ENCODE data around the gene VPS54.

Gene VPS54, protein sequence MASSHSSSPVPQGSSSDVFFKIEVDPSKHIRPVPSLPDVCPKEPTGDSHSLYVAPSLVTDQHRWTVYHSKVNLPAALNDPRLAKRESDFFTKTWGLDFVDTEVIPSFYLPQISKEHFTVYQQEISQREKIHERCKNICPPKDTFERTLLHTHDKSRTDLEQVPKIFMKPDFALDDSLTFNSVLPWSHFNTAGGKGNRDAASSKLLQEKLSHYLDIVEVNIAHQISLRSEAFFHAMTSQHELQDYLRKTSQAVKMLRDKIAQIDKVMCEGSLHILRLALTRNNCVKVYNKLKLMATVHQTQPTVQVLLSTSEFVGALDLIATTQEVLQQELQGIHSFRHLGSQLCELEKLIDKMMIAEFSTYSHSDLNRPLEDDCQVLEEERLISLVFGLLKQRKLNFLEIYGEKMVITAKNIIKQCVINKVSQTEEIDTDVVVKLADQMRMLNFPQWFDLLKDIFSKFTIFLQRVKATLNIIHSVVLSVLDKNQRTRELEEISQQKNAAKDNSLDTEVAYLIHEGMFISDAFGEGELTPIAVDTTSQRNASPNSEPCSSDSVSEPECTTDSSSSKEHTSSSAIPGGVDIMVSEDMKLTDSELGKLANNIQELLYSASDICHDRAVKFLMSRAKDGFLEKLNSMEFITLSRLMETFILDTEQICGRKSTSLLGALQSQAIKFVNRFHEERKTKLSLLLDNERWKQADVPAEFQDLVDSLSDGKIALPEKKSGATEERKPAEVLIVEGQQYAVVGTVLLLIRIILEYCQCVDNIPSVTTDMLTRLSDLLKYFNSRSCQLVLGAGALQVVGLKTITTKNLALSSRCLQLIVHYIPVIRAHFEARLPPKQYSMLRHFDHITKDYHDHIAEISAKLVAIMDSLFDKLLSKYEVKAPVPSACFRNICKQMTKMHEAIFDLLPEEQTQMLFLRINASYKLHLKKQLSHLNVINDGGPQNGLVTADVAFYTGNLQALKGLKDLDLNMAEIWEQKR

DNA sequence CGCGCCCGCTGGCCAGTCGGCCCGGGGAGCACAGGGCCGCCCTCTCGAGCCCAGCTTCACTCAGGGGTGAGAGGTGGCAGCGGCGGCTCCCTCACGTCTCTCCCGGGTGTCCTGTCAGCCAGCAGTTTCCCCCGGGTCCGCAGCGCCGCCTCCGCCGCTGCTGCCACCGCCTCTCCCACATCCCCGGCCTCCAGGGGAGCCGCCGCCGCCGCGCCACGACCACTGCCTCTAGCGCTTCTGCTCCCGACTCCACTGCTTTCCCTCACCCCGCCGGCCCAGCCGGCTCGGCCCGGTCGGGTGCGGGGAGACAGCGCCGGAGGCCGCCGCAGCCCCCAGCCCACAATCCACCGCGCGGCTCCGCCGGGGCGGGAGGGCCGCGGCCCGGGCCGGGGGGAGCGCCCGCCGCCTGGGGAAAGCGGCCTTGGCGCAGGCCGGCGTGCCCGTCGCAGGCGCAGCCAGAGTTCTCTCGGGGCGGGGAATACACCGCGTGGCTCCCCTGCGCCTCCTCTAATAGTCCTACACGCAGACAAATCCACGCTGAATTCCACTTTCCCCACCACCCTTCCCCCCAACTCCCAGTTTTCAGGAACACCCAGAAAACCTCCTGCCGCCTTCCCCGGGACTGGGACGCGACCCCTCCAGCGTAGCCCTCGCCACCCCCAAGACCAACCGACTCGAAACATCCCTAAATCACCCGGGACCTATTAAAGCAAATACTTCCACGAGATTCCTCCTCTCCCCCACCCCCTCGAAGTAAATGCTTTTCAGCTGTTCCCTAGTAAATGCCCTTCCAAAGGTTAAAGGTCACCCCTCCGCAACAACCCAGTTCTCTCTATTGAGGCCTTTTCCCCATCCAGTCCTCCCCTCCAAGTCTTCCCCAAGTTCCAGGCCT is at the start of gene VPS54:
Gene VPS54 (minus strand): TSS at position 346 of the 892 bp plus-strand sequence. CDS start 35,429 bp downstream, outside the sequence.
- DNase-seq = peak in 52 of 56 donors; percentile 13 to 87 (median 62)

DNA sequence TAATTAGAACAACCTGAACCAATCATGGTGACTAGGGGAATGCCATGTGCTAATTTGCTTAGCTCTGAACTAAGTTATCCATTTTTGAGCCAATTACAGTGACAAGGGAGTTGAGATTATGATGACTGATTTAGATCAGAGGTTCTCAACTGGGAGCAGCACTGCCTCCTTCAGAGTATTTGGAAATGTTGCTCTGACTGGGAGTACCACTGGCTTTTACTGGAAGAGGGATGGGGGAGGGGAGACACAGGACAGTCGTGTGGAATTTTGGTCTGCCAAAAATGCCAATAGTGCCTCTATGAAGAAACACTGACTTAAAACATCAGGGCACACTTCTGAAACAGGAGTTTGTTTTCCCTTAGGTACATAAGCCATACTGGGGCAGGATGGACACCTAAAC is 48.1 kb upstream of the VPS54 start:
- DNase-seq = no peak

DNA sequence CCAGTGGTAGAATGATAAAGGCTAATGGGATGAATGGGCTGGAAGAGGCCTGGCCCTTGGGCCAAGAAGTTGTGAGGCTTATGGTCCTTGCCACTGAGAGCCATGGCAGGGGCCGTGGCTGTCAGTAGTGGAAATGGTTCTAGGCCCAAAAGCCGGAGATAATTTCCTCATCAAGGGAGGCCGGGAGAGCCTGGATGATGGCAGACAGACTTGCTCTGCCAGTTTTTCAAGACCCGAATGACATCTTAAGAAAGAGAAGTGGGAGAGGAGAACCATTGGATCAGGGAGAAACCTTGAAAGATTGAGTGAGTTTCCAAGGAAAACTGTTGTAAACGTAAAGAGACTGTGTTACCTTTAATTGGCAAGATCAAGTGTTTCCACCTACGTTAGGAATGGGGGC is 46.3 kb upstream of the VPS54 start:
- DNase-seq = no peak

DNA sequence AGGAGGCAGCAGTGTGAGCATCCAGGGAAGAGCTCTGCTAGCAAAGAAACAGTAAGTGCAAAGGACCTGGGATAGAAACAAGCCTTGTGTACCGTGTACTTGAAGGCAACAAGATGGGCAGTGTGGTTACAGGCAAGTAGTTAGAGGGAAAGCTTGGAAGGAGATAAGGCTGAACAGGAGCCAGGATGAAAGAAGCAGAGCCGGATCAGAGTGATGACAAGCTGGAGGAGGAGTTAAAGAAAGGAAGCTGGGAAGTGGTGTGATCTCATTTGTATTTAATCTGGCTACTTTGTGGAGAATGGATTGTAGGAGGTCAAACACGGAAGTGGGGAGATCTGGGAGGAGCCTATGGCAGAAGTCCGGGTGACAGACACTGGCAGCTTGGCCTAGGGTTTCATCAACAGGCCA is 44.7 kb upstream of the VPS54 start:
- peak in 5 of 56 donors; percentile 0 to 16 (median 8) for DNase-seq

DNA sequence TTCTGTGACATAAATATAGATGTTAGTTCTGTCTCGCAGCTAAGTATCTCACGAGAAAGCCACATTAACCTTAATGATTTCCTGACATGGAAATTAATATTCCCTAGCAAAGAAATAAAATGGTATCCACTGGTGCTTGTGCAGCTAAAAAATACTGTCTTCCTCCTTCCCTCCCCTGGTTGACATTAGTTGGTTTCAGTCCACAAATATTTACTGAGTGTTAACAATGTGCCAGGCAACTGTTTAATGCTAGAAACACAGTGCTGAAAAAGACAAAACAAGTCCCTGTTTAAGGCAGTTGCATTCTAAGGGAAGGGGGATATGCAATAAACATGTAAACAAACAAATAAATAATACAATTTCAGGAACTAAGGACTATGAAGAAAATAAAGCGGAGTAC is 44.2 kb upstream of the VPS54 start:
- DNase-seq = no peak

DNA sequence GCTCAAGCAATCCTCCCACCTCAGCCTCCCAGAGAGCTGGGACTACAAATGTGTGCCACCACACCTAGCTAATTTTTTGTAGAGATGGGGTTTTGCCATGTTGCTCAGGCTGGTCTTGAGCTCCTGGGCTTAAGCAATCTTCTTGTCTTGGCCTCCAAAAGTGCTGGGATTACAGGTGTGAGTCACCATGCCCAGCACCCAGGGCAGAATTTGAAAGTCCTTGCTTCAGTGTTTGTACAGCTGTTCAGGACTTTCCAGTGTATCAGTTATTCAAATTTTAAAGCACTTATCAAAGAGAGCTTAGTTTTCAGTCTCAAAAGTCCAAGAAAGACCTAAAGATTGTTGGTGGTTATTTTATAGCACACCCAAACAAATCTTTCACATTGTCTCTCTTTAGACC is 43.6 kb upstream of the VPS54 start:
- DNase-seq = no peak

DNA sequence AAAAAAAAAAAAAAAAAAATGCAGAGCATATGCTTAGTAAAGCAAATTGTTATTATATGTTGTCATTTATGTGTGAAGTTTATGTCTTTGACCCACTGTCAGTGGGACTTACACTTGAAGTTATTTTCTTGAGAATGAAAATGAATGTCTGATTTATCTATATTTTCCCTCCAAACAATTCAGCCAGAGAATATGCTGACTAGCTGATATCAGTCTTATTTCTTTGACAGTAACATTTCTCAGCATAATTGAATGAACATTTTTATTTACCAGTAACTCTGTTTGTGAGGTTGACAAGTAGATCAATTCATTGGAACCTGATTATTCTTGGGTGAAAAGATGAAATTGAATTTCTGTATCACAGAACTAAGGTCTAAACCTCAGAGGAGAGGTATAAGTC is 40.0 kb upstream of the VPS54 start:
- no peak for DNase-seq

DNA sequence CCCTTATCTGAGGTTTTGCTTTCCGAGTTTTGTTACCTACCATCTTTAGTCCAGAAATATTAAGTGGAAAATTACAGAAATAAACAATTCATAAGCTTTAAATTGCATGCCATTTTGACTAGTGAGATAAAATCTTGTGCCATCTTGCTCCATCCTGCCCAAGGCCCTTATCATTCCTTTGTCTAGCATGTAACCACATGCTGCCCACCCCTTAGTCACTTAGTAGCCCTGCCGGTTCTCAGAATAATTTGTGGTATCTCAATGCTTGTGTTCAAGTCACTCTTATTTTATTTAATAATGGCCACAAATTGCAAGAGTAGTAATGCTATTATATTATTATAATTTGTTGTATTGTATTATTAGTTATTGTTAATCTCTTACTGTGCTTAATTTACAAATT is 36.8 kb upstream of the VPS54 start:
- no peak for DNase-seq

DNA sequence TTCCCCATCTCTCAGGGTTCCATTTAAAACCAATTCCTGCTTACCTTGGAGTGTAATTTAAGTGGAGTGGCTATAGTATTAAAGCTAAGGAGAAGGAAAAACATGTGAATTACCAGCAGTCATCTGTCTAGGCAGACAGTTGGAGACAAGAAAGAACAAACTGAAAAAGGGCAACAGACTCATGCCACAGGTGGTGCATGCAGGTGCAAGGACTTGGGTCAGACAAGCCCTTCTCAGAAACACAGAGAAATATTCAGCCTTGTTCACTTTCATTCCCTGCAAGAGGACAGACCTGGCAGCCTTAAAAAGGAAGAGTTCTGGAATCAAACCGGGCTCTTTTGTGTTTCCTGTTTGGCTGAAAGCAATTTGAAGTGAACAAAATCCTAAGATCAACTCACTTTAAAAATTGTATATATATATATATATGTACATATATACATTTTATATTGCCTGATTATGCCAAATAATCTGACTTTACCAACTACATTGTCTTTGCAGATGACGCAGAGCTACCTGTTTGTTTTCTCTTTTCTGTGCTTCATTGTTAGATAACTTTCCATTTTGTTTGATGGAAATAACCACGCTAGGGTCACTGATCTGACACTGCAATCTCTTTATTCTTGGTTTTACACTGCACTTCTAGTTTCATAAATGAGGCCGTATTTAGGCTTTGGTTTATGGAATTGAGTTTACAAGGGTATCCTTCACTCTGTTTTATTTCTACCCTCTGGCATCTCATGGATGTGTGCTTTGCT is 35.1 kb upstream of the VPS54 start:
- no peak for DNase-seq

DNA sequence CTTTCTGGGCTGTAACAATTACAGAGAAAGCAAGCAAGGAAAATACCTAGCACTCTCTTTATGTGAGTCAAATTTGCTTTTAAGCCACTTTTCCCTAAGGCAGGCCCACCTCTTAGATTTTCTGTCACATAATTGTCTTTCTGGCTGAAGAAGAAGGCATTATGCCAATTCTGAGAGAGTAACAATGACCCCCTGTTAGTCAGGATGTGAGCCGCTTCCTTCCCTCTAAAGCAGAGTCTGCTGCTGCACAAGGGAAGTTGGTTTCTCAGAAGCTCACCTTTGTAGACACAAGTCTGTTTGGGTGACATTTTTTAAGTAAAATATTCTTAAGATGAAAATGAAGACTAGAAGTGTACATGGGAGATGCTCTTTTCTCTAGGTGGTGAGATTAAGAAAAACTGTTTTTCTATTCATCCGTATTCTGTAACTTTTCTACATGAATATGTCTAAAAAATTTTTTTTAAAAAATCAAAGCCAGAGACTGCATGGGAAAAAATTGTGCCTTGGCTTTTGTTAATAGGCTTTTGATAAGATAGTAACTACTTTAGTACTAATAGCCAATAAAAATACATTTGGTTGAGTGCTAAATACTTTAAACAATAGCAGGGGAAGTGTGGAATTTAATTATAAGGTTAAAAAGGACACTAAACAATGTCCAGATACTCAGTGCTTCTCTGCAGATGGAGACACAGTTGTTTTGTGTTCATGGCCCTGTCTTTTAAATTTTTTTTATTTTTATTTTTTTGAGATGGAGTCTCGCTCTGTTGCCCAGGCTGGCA is 33.4 kb upstream of the VPS54 start:
- DNase-seq = peak in 1 of 56 donors; percentile 11

DNA sequence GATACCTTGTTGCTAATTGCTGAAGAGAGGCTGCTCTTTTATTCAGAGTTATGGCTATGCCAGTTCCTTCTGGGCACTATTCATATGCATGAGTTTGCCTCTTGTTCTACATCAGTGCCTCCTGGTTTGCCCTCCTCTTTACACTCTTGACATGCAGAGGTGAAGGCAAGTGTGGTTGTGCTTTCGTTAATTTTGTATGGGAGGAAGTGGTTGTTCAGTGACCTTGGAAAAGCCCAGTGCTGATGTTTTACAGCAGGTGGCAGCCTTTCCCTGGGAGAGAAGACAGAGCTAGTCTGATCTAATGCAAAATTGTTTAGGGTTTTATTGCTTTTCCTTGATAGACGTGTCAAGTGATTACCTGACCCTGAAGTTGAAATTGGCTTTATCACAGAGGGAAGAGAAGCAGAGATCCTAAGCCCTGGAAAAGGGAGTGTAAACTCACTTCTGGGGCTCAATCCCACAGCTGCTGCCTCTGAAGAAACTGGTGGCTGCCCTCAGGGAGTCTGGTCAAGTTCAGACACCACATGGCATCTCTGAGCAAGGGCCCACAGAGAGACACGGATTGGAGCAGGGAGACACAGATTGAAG is 30.5 kb upstream of the VPS54 start:
- DNase-seq = peak in 52 of 56 donors; percentile 1 to 85 (median 38)

DNA sequence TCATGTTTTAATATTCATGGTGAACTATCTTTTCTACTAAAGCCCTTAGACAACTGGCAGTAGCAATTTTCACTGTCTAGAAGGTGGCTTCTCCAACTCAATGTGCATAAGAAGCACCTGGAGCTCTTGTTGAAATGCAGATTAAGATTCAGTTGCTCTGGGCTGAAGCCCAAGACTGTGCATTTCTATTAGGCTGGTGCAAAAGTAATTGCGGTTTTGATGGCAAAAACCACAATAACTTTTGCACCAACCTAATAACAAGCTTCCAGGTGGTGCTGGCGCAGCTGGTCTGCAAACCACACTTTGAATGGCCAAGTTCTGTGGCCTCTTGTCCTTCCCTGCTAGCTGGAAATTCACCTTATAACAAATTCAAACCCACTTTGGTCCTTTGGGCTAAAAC is 26.7 kb upstream of the VPS54 start:
- no peak for DNase-seq

DNA sequence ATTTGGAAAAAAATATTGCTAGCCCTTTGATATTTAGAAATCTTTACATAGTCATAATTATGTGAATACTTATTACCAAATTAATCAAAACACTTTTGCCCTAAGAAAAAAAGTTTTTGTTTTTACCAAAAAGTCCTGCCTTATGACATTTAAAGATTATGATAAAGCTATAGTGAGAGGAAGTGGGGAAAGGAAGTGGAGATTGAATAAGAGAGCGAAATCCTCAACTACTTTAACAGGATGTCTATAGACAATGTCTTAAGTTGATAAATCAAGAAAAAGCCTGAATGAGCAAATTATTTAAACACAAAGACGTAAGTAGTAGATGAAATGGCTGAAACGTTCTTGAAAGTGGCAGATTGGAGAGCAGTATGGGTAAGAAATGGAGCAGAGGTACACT is 20.9 kb upstream of the VPS54 start:
- no peak for DNase-seq

DNA sequence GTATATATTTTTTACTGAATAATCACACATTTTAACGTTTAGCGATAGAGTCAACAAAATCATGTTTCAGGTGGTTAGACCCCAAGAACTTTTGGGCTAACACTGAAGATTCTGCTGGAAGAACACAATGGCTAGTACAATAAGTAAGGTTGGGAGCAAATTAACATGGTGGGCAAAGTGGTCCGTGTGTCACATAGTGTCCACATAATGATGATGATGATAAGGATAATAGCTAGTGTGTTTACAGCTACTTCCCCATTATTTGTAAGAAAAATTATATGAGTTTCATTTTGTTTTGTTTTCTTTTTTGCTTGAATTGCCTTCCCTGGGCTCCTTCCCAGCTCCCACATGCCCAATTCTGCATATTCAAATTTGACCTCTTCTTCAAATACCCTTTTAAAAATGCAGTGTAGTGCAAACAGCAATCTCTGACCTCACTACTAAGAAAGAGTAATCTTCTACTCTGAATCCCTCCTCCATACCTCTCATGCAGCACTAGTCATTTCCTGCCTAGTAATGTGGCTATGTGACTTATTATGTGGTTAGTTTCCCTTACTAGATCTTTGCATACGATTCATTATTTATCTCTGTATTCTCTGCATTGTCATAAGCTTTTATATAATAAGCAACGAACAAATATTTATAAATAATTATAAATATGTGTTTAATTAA is 16.9 kb upstream of the VPS54 start:
- no peak for DNase-seq

DNA sequence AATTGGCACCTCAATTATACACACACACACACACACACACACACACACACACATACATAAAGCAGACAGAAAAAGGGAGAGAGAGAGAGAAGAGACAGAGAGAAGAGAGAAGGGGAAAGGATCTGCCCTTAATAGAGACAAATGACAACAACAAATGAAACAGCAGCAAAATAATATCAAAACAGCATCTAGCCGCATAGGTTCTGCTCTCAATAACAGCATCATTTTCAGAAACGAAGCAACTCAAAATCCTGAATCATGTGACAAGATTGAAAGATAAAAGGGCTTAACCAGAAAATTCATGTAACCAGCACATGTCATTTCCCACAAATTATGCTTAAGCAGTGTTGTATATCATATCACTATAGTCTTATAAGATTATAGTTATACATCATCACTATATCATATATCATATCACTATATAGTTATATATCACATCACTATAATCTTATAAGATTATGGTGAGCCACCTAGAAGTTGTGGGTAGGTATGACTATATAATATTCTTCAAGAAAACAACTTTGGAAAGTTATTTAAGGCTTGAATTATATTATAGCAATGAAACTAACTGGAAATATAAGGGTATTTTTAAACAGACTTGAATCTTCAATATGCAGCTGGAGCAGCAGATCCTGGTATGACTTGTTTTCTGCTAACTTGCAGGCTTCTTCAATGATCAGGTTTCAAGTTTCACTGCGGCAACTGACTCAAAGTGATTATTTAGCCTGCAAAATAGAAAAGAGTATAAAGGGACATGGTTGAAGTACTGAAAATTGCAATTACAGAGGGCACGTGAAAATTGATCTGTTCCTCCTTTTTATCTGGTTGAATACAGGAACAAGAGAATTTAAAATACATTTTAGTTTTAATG is 16.1 kb upstream of the VPS54 start:
- DNase-seq = no peak

DNA sequence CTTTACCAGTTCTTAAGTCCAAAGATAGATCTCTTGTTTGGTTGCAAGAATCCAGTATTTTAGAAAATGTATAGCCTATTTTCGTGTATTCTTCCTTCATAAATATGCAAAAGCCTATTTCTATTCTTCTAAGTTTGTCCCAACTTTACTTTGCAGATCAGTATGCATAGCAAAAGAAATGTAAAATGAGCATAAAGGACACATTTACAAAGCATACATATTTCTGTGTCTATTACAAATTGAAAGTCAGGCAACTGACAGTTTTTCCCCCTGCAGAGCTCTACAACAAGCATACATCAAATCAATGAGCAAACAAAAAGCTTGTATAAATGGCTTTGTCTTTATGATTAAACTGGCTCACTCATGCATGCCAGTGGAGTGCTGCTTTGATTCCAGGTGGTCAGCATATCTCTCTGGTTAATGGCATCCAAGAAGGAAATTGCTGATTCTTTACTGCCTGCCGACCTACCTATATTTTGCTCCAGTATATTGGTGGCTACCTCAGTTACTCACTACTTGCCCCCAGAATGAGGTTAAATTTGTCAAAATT is 10.0 kb upstream of the VPS54 start:
- no peak for DNase-seq

DNA sequence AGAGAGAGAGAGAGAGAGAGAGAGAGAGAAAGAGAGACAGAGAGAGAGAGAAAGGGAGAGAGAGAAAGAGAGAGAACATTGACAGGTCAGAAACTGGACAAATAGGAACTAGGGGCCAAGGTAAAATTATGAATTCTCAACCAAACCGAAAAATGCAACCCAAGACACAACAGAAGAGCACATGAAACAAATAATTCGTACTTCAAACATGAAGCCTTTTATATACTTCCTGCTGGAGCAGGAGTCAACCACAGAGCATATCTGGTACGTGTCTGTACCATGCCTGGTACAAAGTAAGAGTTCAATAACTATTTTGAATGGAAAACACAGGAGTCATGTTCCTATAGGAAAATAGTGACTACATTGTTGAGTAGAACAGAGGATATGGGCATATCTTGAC is 6.5 kb upstream of the VPS54 start:
- no peak for DNase-seq
